Lower leg skin (tissue), 3 donors: ENCODE measurements around the gene TBC1D22A.

Experiments used
- CTCF ChIP-seq, 3 donors: fragments of 450-650 bp; IDR thresholded peaks; one replicate each; pipeline ENCODE4 v1.5.1; 2016; ENCODE audit warnings: antibody characterized with exemption in 3 of 3, mild to moderate bottlenecking in 3 of 3, moderate library complexity in 2 of 3
- POLR2A ChIP-seq, 2 donors: fragments of 450-650 bp; IDR thresholded peaks; one replicate each; pipeline ENCODE4 v1.6.1; 2016 to 2017; ENCODE audit warnings: antibody characterized with exemption in 2 of 2, mild to moderate bottlenecking in 1 of 2, moderate library complexity in 1 of 2

GRCh38 chr22:47207846-47208554 is 445.6 kb downstream of the TBC1D22A start:
- TF ChIP-seq CTCF (IDR thresholded peaks at IDR 0.05) (no peak), POLR2A (IDR thresholded peaks at IDR 0.05) (no peak)
